ENCODE results near the gene PBXIP1. TPM values are rescaled to one million over a fixed set of nuclear protein-coding genes. Genes with fewer than 3 reads are reported as not detected.

Gene PBXIP1
- total RNA-seq, 1 donor from 2014 or later, result 92.6 TPM

GRCh38 chr1:154938604-154939399, 17.1 kb downstream of the PBXIP1 start:
- Mint-ChIP-seq H3K36me3 (ENCODE audit: unreplicated experiment) (no peaks in the 10 kb centered on the region), H3K4me1 (ENCODE audit: unreplicated experiment) (peaks cover 26% of the 10 kb centered on the region)

DNA sequence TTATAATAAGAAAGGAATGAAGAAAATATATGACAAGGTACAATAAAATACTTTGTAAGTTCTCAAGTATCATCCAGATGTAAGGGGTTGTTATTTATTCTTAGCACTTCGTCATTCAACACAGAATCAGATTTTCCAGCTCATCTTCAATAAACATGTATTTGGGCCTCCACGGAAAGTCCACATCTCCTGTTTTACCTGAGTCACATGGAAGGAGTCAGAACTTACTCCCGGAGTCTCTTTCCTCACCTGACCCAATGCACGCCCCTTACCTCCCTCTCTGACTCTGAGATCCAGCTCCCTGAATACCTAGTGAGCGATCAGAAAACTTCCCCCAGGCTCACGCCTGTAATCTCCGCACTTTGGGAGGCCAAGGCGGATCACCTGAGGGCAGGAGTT, 17.9 kb downstream of the PBXIP1 start:
- H3K27me3 Mint-ChIP-seq (ENCODE audit: unreplicated experiment), result no peaks in the 10 kb centered on the region
- no peaks in the 10 kb centered on the region for H3K36me3 Mint-ChIP-seq (ENCODE audit: unreplicated experiment)
- no peak for DNase-seq (ENCODE audit: extremely low spot score, unreplicated experiment)
- peaks cover 26% of the 10 kb centered on the region for H3K4me1 Mint-ChIP-seq (ENCODE audit: unreplicated experiment)
- TF ChIP-seq CTCF (IDR thresholded peaks at IDR 0.05), result no peak
- H3K4me3 Mint-ChIP-seq (ENCODE audit: unreplicated experiment), result peak overlapping the region; percentile 99
- peak overlapping the region; percentile 99 for H3K27ac Mint-ChIP-seq (ENCODE audit: unreplicated experiment)
- no peaks in the 10 kb centered on the region for H3K9me3 Mint-ChIP-seq (ENCODE audit: unreplicated experiment)

More at GRCh38 chr1:154938604-154939399, 17.1 kb downstream of the PBXIP1 start:
- DNase-seq (ENCODE audit: extremely low spot score, unreplicated experiment), result no peak
- Mint-ChIP-seq H3K27me3 (ENCODE audit: unreplicated experiment) (no peaks in the 10 kb centered on the region), H3K27ac (ENCODE audit: unreplicated experiment) (peak overlapping the region; percentile 99), H3K4me3 (ENCODE audit: unreplicated experiment) (peak overlapping the region; percentile 46), H3K9me3 (ENCODE audit: unreplicated experiment) (no peaks in the 10 kb centered on the region)
- no peak for TF ChIP-seq CTCF (IDR thresholded peaks at IDR 0.05)

DNA sequence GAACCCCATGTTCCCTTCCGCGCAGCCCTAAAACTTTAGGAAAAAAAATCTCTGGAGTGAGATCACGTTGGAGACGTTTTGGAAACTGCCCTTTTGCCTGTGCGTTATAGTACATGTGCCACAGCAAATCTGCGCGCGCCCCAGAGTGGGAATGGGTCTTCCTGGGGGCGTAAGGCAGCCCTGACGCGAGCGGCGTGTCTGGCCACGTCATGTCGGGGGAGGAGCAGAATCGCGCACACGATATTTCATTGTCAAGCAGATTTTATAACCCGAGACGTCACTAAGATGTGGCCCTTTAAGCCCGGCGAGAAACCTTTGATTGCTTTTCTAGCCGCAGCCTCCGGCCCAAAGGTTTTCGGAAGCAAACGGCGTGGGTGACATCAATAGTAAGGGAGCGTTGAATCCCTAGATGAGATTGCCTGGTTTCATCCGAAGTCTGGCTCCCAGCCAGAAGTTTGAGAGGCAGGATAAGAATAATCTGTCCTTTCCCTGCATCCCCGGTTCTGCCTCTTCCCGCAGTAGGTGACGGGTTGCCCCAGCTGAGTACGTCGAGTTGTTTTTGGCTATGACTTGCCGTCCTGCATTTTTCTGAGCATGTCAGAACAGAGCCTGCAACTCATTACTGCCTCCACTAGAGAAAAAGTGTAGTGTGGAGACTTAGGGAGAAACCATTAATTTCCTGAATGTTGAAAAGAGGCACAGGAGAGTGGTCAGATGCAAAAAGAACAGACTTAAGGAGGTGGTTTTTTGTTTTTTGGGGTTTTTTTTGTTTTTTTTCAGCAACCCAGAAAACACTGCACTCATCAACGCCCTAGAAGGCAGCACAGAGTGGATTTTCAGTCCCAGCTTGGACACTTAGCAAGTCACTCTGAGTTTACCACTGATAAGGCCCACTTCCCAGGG, 18.6 kb downstream of the PBXIP1 start:
- H3K27me3 Mint-ChIP-seq (ENCODE audit: unreplicated experiment), result no peaks in the 10 kb centered on the region
- H3K4me3 Mint-ChIP-seq (ENCODE audit: unreplicated experiment), result peak overlapping the region; percentile 99
- no peaks in the 10 kb centered on the region for H3K9me3 Mint-ChIP-seq (ENCODE audit: unreplicated experiment)
- peak; percentile 33 for TF ChIP-seq CTCF (IDR thresholded peaks at IDR 0.05)
- DNase-seq (ENCODE audit: extremely low spot score, unreplicated experiment), result peak; percentile 95
- peaks cover 26% of the 10 kb centered on the region for H3K4me1 Mint-ChIP-seq (ENCODE audit: unreplicated experiment)
- no peaks in the 10 kb centered on the region for H3K36me3 Mint-ChIP-seq (ENCODE audit: unreplicated experiment)
- H3K27ac Mint-ChIP-seq (ENCODE audit: unreplicated experiment), result peak overlapping the region; percentile 99

DNA sequence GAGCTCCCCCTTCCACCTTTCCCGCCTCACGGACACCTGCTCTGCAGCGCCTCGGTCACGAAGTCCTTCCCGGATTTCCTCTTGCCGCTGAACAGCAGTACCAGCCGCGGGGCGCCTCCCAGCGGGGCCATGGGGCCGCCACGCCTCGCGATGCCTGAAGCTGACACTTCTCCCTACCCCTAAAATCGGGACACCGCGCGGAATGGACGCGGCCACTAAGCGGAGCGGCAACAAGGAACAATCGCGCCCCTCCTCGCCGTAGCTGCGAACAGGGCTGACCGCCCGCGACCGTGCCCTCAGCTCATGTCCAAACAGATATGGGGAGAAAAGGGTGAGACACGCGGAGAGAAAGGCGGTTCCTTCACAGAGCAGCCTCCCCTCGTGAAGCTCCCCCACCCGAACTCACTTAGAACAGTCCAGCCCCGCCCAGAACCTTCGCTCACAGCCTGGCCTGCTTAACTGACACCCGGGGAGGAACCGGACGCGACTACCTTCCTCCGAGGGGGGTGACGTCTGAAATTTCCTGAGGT, 19.3 kb downstream of the PBXIP1 start, which contains the start of gene PMVK:
PMVK (minus strand) TSS at position 165 of the 530 bp plus-strand sequence; CDS start at position 131, 34 bp downstream.
- peak; percentile 96 for DNase-seq (ENCODE audit: extremely low spot score, unreplicated experiment)
- no peaks in the 10 kb centered on the region for H3K27me3 Mint-ChIP-seq (ENCODE audit: unreplicated experiment)
- peaks cover under 1% of the 10 kb centered on the region for H3K36me3 Mint-ChIP-seq (ENCODE audit: unreplicated experiment)
- H3K4me3 Mint-ChIP-seq (ENCODE audit: unreplicated experiment), result peak within 1 kb of the TSS; percentile 99
- peaks cover 26% of the 10 kb centered on the region for H3K4me1 Mint-ChIP-seq (ENCODE audit: unreplicated experiment)
- H3K9me3 Mint-ChIP-seq (ENCODE audit: unreplicated experiment), result no peaks in the 10 kb centered on the region
- TF ChIP-seq CTCF (IDR thresholded peaks at IDR 0.05), result peak; percentile 31
- peak within 1 kb of the TSS; percentile 99 for H3K27ac Mint-ChIP-seq (ENCODE audit: unreplicated experiment)
